GM23338 (cell line): Measurements from ENCODE around the gene COL20A1. TPM values are rescaled to one million over a fixed set of nuclear protein-coding genes. Genes with fewer than 3 reads are reported as not detected.

Experiments
- ATAC-seq: fragments of 200-7000 bp; cut with Tn5 transposase; 3 replicates; pipeline ENCODE4 v1.9.1; 2020
- DNase-seq: peaks from one replicate; pipeline ENCODE4 v3.0.0-alpha.2; 2015; ENCODE audit warnings: low spot score
- H2AFZ ChIP-seq: fragments of 200-600 bp; sonication (generic); 2 replicates; pipeline ENCODE4 v1.8.0; 2016; ENCODE audit warnings: antibody characterized with exemption, mild to moderate bottlenecking, moderate library complexity
- H3F3A ChIP-seq: fragments of 200-600 bp; sonication (generic); replicated peaks from 2 replicates; pipeline ENCODE4 v1.8.0; 2017; ENCODE audit warnings: antibody characterized with exemption, mixed run types, low read depth
- H3K27ac ChIP-seq: fragments of 200-600 bp; sonication (generic); 2 replicates; pipeline ENCODE4 v1.6.1; 2016; ENCODE audit warnings: low read depth
- H3K27me3 ChIP-seq: fragments of 200-600 bp; sonication (generic); 2 replicates; pipeline ENCODE4 v1.8.0; 2016; ENCODE audit warnings: mild to moderate bottlenecking, mixed run types, moderate library complexity; ENCODE audit not compliant: insufficient read depth
- H3K36me3 ChIP-seq: fragments of 200-600 bp; sonication (generic); 2 replicates; pipeline ENCODE4 v1.8.0; 2016; ENCODE audit warnings: mild to moderate bottlenecking; ENCODE audit not compliant: insufficient read depth
- H3K4me1 ChIP-seq: fragments of 200-600 bp; sonication (generic); 2 replicates; pipeline ENCODE4 v1.8.0; 2016; ENCODE audit warnings: mild to moderate bottlenecking, moderate library complexity; ENCODE audit not compliant: insufficient read depth
- H3K4me2 ChIP-seq: fragments of 200-600 bp; sonication (generic); 2 replicates; pipeline ENCODE4 v1.7.1; 2017; ENCODE audit warnings: mixed run types
- H3K4me3 ChIP-seq: fragments of 200-600 bp; sonication (generic); 2 replicates; pipeline ENCODE4 v1.6.1; 2016; ENCODE audit warnings: mixed run types
- H3K79me2 ChIP-seq: fragments of 200-600 bp; sonication (generic); replicated peaks from 2 replicates; pipeline ENCODE4 v1.8.0; 2017; ENCODE audit warnings: mild to moderate bottlenecking; ENCODE audit not compliant: insufficient read depth
- H3K9me2 ChIP-seq: fragments of 200-600 bp; sonication (generic); 2 replicates; pipeline ENCODE4 v1.8.0; 2017; ENCODE audit not compliant: insufficient read depth
- H4K20me1 ChIP-seq: fragments of 200-600 bp; sonication (generic); replicated peaks from 2 replicates; pipeline ENCODE4 v1.8.0; 2017; ENCODE audit warnings: mild to moderate bottlenecking; ENCODE audit not compliant: insufficient read depth
- H3K27ac Mint-ChIP-seq: 2 replicates; pipeline ENCODE4 v1.8.0; 2020; ENCODE audit warnings: inconsistent platforms, mild to moderate bottlenecking, moderate library complexity, mixed read lengths
- H3K27me3 Mint-ChIP-seq: 3 replicates; pipeline ENCODE4 v1.8.0; 2022; ENCODE audit warnings: low read depth, mild to moderate bottlenecking, moderate library complexity, mixed read lengths, inconsistent platforms; ENCODE audit not compliant: insufficient read depth, poor library complexity
- H3K36me3 Mint-ChIP-seq: 3 replicates; pipeline ENCODE4 v1.8.0; 2021; ENCODE audit warnings: low read depth, mild to moderate bottlenecking, inconsistent platforms, moderate library complexity, mixed read lengths
- H3K4me1 Mint-ChIP-seq: 3 replicates; pipeline ENCODE4 v1.8.0; 2020; ENCODE audit warnings: mild to moderate bottlenecking, inconsistent platforms, mixed read lengths
- H3K4me3 Mint-ChIP-seq: 3 replicates; pipeline ENCODE4 v1.8.0; 2021; ENCODE audit warnings: moderate library complexity, mild to moderate bottlenecking, inconsistent platforms, mixed read lengths
- H3K9me3 Mint-ChIP-seq: 3 replicates; pipeline ENCODE4 v1.8.0; 2020; ENCODE audit warnings: moderate library complexity, mild to moderate bottlenecking, inconsistent platforms, mixed read lengths
- CREB1 ChIP-seq: fragments of 250-450 bp; sonication (Bioruptor Pico); IDR thresholded peaks from 2 replicates; pipeline ENCODE4 v1.5.0; 2020; ENCODE audit warnings: low read depth, mild to moderate bottlenecking, moderate library complexity
- CTCF ChIP-seq, 2 experiments: fragments of 200-600 bp in 1 of 2; sonication (generic) in 1 of 2; conservative IDR thresholded peaks; 2 replicates each; pipeline versions ENCODE4 v1.5.1 to v1.6.1; 2016 to 2017; ENCODE audit warnings: antibody characterized with exemption in 2 of 2, low read depth in 2 of 2, mild to moderate bottlenecking in 2 of 2, moderate library complexity in 1 of 2
- ETS1 ChIP-seq: IDR thresholded peaks from 2 replicates; pipeline ENCODE4 v1.6.1; 2016; ENCODE audit warnings: antibody characterized with exemption
- EZH2 ChIP-seq: fragments of 200-600 bp; sonication (generic); IDR thresholded peaks from one replicate; pipeline ENCODE4 v1.8.0; 2017; ENCODE audit warnings: antibody characterized with exemption, mild to moderate bottlenecking, low read depth; ENCODE audit not compliant: unreplicated experiment
- EZH2phosphoT487 ChIP-seq: fragments of 200-600 bp; sonication (generic); IDR thresholded peaks from one replicate; pipeline ENCODE4 v1.8.1; 2018; ENCODE audit warnings: antibody characterized with exemption; ENCODE audit not compliant: unreplicated experiment
- JUNB ChIP-seq: IDR thresholded peaks from one replicate; pipeline ENCODE4 v1.6.1; 2016; ENCODE audit warnings: antibody characterized with exemption; ENCODE audit not compliant: unreplicated experiment
- NANOG ChIP-seq: IDR thresholded peaks from 2 replicates; pipeline ENCODE4 v1.6.1; 2016; ENCODE audit warnings: antibody characterized with exemption, borderline replicate concordance
- POLR2AphosphoS5 ChIP-seq: IDR thresholded peaks from 2 replicates; pipeline ENCODE4 v1.6.1; 2016; ENCODE audit warnings: antibody characterized with exemption, low read depth
- REST ChIP-seq: IDR thresholded peaks from one replicate; pipeline ENCODE4 v1.6.1; 2018; ENCODE audit warnings: antibody characterized with exemption; ENCODE audit not compliant: unreplicated experiment
- STAT1 ChIP-seq: IDR thresholded peaks from one replicate; pipeline ENCODE4 v1.6.1; 2016; ENCODE audit warnings: antibody characterized with exemption; ENCODE audit not compliant: unreplicated experiment
- ZNF114 ChIP-seq: fragments of 250-450 bp; sonication (Bioruptor Pico); IDR thresholded peaks from 2 replicates; pipeline ENCODE4 v1.5.0; 2020; ENCODE audit warnings: mild to moderate bottlenecking, moderate library complexity
- ZNF331 ChIP-seq: fragments of 250-450 bp; sonication (Bioruptor Pico); IDR thresholded peaks from 2 replicates; pipeline ENCODE4 v1.5.0; 2020; ENCODE audit warnings: low read depth, mild to moderate bottlenecking, moderate library complexity
- ZNF462 ChIP-seq: fragments of 250-450 bp; sonication (Bioruptor Pico); IDR thresholded peaks from 2 replicates; pipeline ENCODE4 v1.5.0; 2020; ENCODE audit warnings: mild to moderate bottlenecking, moderate library complexity
- polyA plus RNA-seq: library from polyadenylated mRNA; unstranded; fragments of >200 nt; fragmentation: Nextera tagmentation; extraction: Ambion mirVana; gene quantifications from 2 replicates; pipeline ENCODE4 v1.2.1, GENCODE V29; 2016
- total RNA-seq: library from RNA; depleted of rRNA; stranded (reverse); fragments of >200 nt; shearing (Covaris generic); gene quantifications from 2 replicates; pipeline ENCODE4 v1.2.3, GENCODE V29; 2014

Gene COL20A1
- total and polyA plus RNA-seq, 2 experiments from 2014 or later: 0.28 to 0.79 TPM

GRCh38 chr20:63260521-63260920 lies 32.5 kb upstream of the COL20A1 start:
- no peak for DNase-seq
- Histone ChIP-seq H3K27me3 (peaks cover 7% of the 10 kb centered on the region), H3K4me2 (no peak overlapping the region), H3K4me1 (no peaks in the 10 kb centered on the region; the same call in 1 of the 2 replicates), H3K27ac (no peak overlapping the region), H2AFZ (no peak overlapping the region), H3K4me3 (no peak overlapping the region), H3K79me2 (no peaks in the 10 kb centered on the region), H3F3A (no peaks in the 10 kb centered on the region), H3K9me2 (no peaks in the 10 kb centered on the region), H3K36me3 (no peaks in the 10 kb centered on the region), H4K20me1 (no peaks in the 10 kb centered on the region)
- ATAC-seq: no peak
- H3K4me1 Mint-ChIP-seq: peaks cover 15% of the 10 kb centered on the region
- TF ChIP-seq CREB1 (no peak), EZH2 (no peak), ZNF114 (CRISPR knock-in tag) (no peak), ETS1 (no peak), ZNF462 (CRISPR knock-in tag) (no peak), JUNB (no peak), REST (no peak), NANOG (no peak), ZNF331 (CRISPR knock-in tag) (no peak), CTCF (conservative IDR thresholded peaks at IDR 0.05; ENCODE audit: low read depth in 2 of 2) (no peak), POLR2AphosphoS5 (no peak), STAT1 (no peak), EZH2phosphoT487 (no peak)
- H3K27ac Mint-ChIP-seq: no peak overlapping the region
- no peaks in the 10 kb centered on the region for H3K9me3 Mint-ChIP-seq
- H3K27me3 Mint-ChIP-seq: peaks cover 40% of the 10 kb centered on the region
- H3K36me3 Mint-ChIP-seq: no peaks in the 10 kb centered on the region; the same call in 2 of the 3 replicates
- no peak overlapping the region for H3K4me3 Mint-ChIP-seq
